Astrocyte (in vitro differentiated cells and primary cell): ENCODE measurements around the gene QSER1.

ENCODE experiments used
- CTCF ChIP-seq: IDR thresholded peaks from 2 replicates; pipeline ENCODE4 v1.5.1; 2011; ENCODE audit warnings: low read depth, mild to moderate bottlenecking, inconsistent platforms, low read length, moderate library complexity; ENCODE audit not compliant: insufficient read depth
- EZH2 ChIP-seq: IDR thresholded peaks from 2 replicates; pipeline ENCODE4 v1.6.1; 2012; ENCODE audit warnings: mild to moderate bottlenecking, low read length, inconsistent platforms; ENCODE audit not compliant: insufficient read depth

DNA sequence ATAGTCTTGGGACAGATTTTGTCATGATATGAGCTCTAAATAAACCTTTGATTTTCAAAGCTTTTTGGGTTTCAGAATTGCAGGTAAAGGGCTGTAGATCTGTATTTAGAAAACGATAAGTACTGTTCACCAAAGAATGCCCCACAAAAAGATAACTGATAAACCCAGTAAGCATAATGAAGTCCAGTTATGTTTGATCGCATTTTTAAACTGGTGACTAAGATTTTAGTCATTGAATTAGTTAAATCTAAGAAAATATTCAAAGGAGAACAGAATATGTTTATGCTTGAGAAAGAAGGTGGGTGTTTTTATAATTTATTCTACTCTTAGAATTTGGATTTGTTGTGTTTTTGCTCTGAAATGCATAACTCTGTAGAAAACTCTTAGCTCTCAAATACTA lies 134.6 kb downstream of the QSER1 start:
- TF ChIP-seq EZH2, result no peak
- TF ChIP-seq CTCF, result no peak
